Neuron (in vitro differentiated cells): ENCODE measurements around the gene DAO.

Source experiments
- H2AFZ ChIP-seq: one replicate; pipeline ENCODE4 v1.6.1; 2013; ENCODE audit warnings: low read depth, mild to moderate bottlenecking, inconsistent platforms, low read length, moderate library complexity
- H3K27me3 ChIP-seq: one replicate; pipeline ENCODE4 v1.6.1; 2013; ENCODE audit warnings: low read length; ENCODE audit not compliant: insufficient read depth
- H3K36me3 ChIP-seq: one replicate; pipeline ENCODE4 v1.6.1; 2013; ENCODE audit warnings: low read length; ENCODE audit not compliant: insufficient read depth
- H3K4me1 ChIP-seq: one replicate; pipeline ENCODE4 v1.6.1; 2013; ENCODE audit warnings: low read length; ENCODE audit not compliant: insufficient read depth
- H3K4me3 ChIP-seq: 2 replicates; pipeline ENCODE4 v1.5.1; 2013; ENCODE audit warnings: mild to moderate bottlenecking, low read length, moderate library complexity
- H3K9me3 ChIP-seq: one replicate; pipeline ENCODE4 v1.6.1; 2013; ENCODE audit warnings: low read length

Gene DAO

DNA sequence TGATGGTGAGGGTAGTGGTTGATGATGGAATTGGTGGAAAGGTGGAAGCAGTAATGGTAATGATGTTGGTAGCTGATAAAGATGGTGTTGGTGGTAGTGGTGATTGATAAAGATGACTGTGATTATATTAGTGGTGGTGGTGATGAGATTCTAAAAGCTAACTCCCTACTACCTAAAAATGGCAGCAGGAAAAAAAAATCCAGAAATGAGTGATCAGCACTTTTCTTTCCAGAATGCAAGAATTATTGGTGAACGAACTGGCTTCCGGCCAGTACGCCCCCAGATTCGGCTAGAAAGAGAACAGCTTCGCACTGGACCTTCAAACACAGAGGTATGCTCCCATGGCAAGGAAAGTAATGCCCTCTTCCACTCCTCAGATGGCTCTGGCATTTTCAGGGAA lies 19.3 kb downstream of the DAO start:
- no peaks in the 10 kb centered on the region for H3K27me3 ChIP-seq
- no peak overlapping the region for H2AFZ ChIP-seq
- no peak overlapping the region for H3K4me3 ChIP-seq
- H3K4me1 ChIP-seq, result no peaks in the 10 kb centered on the region
- no peaks in the 10 kb centered on the region for H3K9me3 ChIP-seq
- no peaks in the 10 kb centered on the region for H3K36me3 ChIP-seq

GRCh38 chr12:108905725-108906124 lies 25.8 kb downstream of the DAO start:
- no peak overlapping the region for H2AFZ ChIP-seq
- H3K36me3 ChIP-seq, result no peaks in the 10 kb centered on the region
- H3K27me3 ChIP-seq, result no peaks in the 10 kb centered on the region
- peaks cover 2% of the 10 kb centered on the region for H3K9me3 ChIP-seq
- peaks cover 15% of the 10 kb centered on the region for H3K4me1 ChIP-seq
- H3K4me3 ChIP-seq, result no peak overlapping the region

- no peaks in the 10 kb centered on the region for H3K36me3 ChIP-seq
- peaks cover 19% of the 10 kb centered on the region for H3K4me1 ChIP-seq
- H2AFZ ChIP-seq, result no peak overlapping the region
- H3K9me3 ChIP-seq, result peaks cover 2% of the 10 kb centered on the region
- no peak overlapping the region for H3K4me3 ChIP-seq
- no peaks in the 10 kb centered on the region for H3K27me3 ChIP-seq
Observed at GRCh38 chr12:108906971-108907370, 27.1 kb downstream of the DAO start.

DNA sequence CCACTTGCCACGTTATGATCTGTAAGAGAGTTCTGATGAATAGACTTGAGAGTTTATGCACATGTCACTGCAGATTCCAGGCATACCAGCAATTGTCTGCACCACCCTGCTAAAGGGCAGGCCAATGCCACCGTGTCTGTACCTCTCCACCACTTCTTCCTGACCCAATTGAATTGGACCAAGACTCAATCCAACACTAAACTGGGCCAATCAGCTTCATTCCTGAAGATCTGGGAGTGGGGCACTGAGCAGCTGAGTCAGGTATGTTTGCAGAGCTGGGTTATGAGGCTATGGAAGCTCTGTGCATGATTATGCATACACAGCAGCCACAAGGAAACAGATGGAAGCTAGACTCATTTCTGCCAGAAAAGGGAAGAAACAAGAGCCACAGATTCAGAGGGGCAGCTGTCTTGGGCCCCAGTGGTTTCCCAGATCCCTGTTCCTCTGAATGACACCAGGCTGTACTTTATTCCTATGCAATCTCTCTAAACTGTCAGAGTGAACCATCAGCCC lies 28.0 kb downstream of the DAO start:
- H3K27me3 ChIP-seq, result no peaks in the 10 kb centered on the region
- no peaks in the 10 kb centered on the region for H3K36me3 ChIP-seq
- H3K4me3 ChIP-seq, result no peak overlapping the region
- peaks cover 2% of the 10 kb centered on the region for H3K9me3 ChIP-seq
- peaks cover 19% of the 10 kb centered on the region for H3K4me1 ChIP-seq
- no peak overlapping the region for H2AFZ ChIP-seq

GRCh38 chr12:108910336-108910735 lies 30.4 kb downstream of the DAO start:
- no peak overlapping the region for H3K4me3 ChIP-seq
- peaks cover 19% of the 10 kb centered on the region for H3K4me1 ChIP-seq
- H3K27me3 ChIP-seq, result no peaks in the 10 kb centered on the region
- H2AFZ ChIP-seq, result no peak overlapping the region
- H3K36me3 ChIP-seq, result no peaks in the 10 kb centered on the region
- H3K9me3 ChIP-seq, result peaks cover 2% of the 10 kb centered on the region

GRCh38 chr12:108911915-108912314 lies 32.0 kb downstream of the DAO start:
- no peaks in the 10 kb centered on the region for H3K36me3 ChIP-seq
- H3K4me3 ChIP-seq, result no peak overlapping the region
- H2AFZ ChIP-seq, result no peak overlapping the region
- peaks cover 19% of the 10 kb centered on the region for H3K4me1 ChIP-seq
- H3K9me3 ChIP-seq, result peaks cover 2% of the 10 kb centered on the region
- no peaks in the 10 kb centered on the region for H3K27me3 ChIP-seq

GRCh38 chr12:108912361-108912760 lies 32.5 kb downstream of the DAO start:
- H3K27me3 ChIP-seq, result no peaks in the 10 kb centered on the region
- peaks cover 18% of the 10 kb centered on the region for H3K4me1 ChIP-seq
- peaks cover 2% of the 10 kb centered on the region for H3K9me3 ChIP-seq
- no peaks in the 10 kb centered on the region for H3K36me3 ChIP-seq
- H3K4me3 ChIP-seq, result no peak overlapping the region
- no peak overlapping the region for H2AFZ ChIP-seq

DNA sequence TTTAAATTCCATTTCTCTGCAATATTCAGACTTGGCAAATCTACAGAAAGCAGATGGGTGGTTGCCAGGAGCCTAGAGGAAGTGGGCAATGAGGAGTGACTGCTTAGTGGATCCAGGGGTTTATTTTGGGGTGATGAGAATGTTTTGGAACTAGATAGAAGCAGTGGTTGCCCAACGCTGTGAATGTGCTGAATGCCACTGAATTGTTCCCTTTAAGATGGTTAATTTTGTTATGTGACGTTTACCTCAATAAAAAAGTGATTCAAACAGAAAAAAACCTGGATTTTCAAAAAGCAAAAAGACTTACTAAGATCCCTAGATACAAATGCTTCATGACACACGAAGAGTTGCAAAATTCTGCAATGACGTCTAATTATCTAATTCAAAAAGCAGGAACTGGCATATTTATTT lies 34.2 kb downstream of the DAO start:
- Histone ChIP-seq H3K4me1 (peaks cover 8% of the 10 kb centered on the region), H3K4me3 (no peak overlapping the region), H3K27me3 (no peaks in the 10 kb centered on the region), H3K9me3 (no peaks in the 10 kb centered on the region), H3K36me3 (no peaks in the 10 kb centered on the region), H2AFZ (no peak overlapping the region)

GRCh38 chr12:108915632-108916133 lies 35.8 kb downstream of the DAO start:
- H3K9me3 ChIP-seq, result no peaks in the 10 kb centered on the region
- no peak overlapping the region for H2AFZ ChIP-seq
- no peaks in the 10 kb centered on the region for H3K27me3 ChIP-seq
- H3K36me3 ChIP-seq, result no peaks in the 10 kb centered on the region
- peaks cover 4% of the 10 kb centered on the region for H3K4me1 ChIP-seq
- no peak overlapping the region for H3K4me3 ChIP-seq

DNA sequence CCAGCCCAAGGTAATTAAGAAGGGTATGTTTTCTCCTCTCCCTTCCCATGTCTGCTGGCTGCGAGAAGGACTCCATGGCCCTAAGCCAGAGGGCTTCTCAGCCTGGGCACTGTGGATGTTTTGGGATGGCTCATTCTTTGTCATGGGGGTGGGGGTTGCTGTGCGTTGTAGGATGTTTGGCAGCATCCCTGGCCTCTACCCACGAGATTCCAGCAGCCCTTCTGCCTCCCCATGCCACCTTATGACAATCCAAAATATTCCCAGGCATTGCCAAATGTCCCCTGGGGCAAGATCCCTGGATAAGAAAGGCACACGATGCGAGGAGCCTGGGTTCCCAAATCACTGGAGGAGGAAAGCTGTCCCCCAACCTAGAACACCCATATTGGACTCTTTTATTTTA lies 36.4 kb downstream of the DAO start:
- H3K9me3 ChIP-seq, result no peaks in the 10 kb centered on the region
- H3K4me1 ChIP-seq, result no peaks in the 10 kb centered on the region
- H3K36me3 ChIP-seq, result no peaks in the 10 kb centered on the region
- H3K4me3 ChIP-seq, result no peak overlapping the region
- H3K27me3 ChIP-seq, result no peaks in the 10 kb centered on the region
- H2AFZ ChIP-seq, result no peak overlapping the region

DNA sequence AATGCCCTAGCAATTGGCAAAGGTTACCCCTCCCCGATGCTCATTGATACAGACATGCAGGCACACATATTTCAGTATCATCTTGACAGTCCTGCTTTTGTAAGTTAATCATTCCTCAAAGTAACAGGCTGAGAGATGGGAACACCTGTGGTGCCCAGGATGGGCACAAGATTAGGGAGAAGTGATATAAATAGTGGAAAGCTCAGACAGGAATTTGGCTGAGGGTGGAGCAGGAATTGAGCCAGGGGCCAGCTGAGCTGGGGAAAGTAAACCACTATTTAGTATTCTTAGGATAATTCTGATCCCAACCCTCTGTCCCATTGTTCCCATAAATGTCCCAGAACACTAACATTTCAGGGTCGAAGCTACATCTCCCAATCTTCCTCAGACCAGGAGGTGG lies 38.3 kb downstream of the DAO start:
- no peak overlapping the region for H2AFZ ChIP-seq
- no peaks in the 10 kb centered on the region for H3K9me3 ChIP-seq
- H3K27me3 ChIP-seq, result no peaks in the 10 kb centered on the region
- no peak overlapping the region for H3K4me3 ChIP-seq
- no peaks in the 10 kb centered on the region for H3K4me1 ChIP-seq
- no peaks in the 10 kb centered on the region for H3K36me3 ChIP-seq

- no peaks in the 10 kb centered on the region for H3K36me3 ChIP-seq
- no peaks in the 10 kb centered on the region for H3K4me1 ChIP-seq
- H3K9me3 ChIP-seq, result no peaks in the 10 kb centered on the region
- no peak overlapping the region for H2AFZ ChIP-seq
- H3K27me3 ChIP-seq, result no peaks in the 10 kb centered on the region
- no peak overlapping the region for H3K4me3 ChIP-seq
Observed at GRCh38 chr12:108918960-108919642, 39.2 kb downstream of the DAO start.

GRCh38 chr12:108921946-108922345 lies 42.1 kb downstream of the DAO start:
- Histone ChIP-seq H2AFZ (no peak overlapping the region), H3K4me1 (no peaks in the 10 kb centered on the region), H3K36me3 (no peaks in the 10 kb centered on the region), H3K9me3 (no peaks in the 10 kb centered on the region), H3K27me3 (no peaks in the 10 kb centered on the region), H3K4me3 (no peak overlapping the region)

DNA sequence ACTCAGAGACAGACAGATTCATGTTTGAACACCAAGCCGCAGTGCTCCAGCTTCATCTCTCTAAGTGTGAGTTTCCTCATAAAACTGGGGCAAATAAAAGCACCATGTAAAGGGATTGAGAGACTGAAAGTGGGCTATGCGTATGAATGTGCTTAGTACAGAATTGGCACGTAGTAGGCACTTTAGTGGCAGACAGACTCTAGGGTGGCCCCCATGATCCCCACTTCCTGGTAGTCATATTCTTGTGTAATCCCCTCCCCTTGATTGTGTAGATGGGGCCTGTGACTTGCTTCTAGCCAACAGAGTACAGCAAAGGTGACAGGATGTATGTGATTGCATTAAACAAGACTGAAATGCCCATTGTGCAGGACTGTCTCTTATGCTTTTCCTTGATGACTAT lies 43.0 kb downstream of the DAO start:
- no peaks in the 10 kb centered on the region for H3K27me3 ChIP-seq
- no peak overlapping the region for H2AFZ ChIP-seq
- no peaks in the 10 kb centered on the region for H3K9me3 ChIP-seq
- no peak overlapping the region for H3K4me3 ChIP-seq
- H3K4me1 ChIP-seq, result no peaks in the 10 kb centered on the region
- H3K36me3 ChIP-seq, result no peaks in the 10 kb centered on the region
